ENCODE data around the gene CHIC2.

- no peak for TF ChIP-seq CTCF (IDR thresholded peaks at IDR 0.05)
- TF ChIP-seq ZFX (IDR thresholded peaks at IDR 0.05; ENCODE audit: borderline replicate concordance), result no peak
Observed at GRCh38 chr4:54077812-54078211, 13.4 kb upstream of the CHIC2 start.

Measured in 22Rv1 (cell line).